HG02981 (cell line): ENCODE measurements around the gene MGLL.
A peak's percentile ranks its signal among the peaks of the same experiment; 100 is the strongest.
"Not testable (repeated sequence)": the region's sequence is repeated elsewhere in the genome, so short reads cannot be mapped to it uniquely, and the experiment has no call there.

ENCODE experiments used
- ATAC-seq: cut with Tn5 transposase; IDR thresholded peaks from one replicate; pipeline ENCODE4 v1.9.1; 2021; ENCODE audit warnings: mild to moderate bottlenecking, moderate library complexity; ENCODE audit not compliant: unreplicated experiment

The MGLL gene

GRCh38 chr3:127711021-127711695 is 111.2 kb downstream of the MGLL start:
- no peak for ATAC-seq

- ATAC-seq, result no peak
These were observed 112.0 kb downstream of the MGLL start for GRCh38 chr3:127710155-127710941.

GRCh38 chr3:127709320-127710060 is 112.8 kb downstream of the MGLL start:
- ATAC-seq, result no peak

GRCh38 chr3:127708837-127709236 is 113.5 kb downstream of the MGLL start:
- no peak for ATAC-seq

GRCh38 chr3:127707851-127708411 is 114.4 kb downstream of the MGLL start:
- ATAC-seq, result no peak

- ATAC-seq, result no peak
These were observed 115.4 kb downstream of the MGLL start for GRCh38 chr3:127706785-127707351.

GRCh38 chr3:127706312-127706711 is 116.0 kb downstream of the MGLL start:
- no peak for ATAC-seq

- not testable (repeated sequence) for ATAC-seq
These were observed 117.5 kb downstream of the MGLL start for GRCh38 chr3:127704840-127705239.

GRCh38 chr3:127702151-127702578 is 120.2 kb downstream of the MGLL start:
- ATAC-seq, result no peak

GRCh38 chr3:127701280-127701911 is 120.9 kb downstream of the MGLL start:
- no peak for ATAC-seq

GRCh38 chr3:127700406-127700805 is 121.9 kb downstream of the MGLL start:
- no peak for ATAC-seq

- ATAC-seq, result no peak
These were observed 122.7 kb downstream of the MGLL start for GRCh38 chr3:127699416-127700300.

GRCh38 chr3:127698691-127699415 is 123.5 kb downstream of the MGLL start:
- ATAC-seq, result no peak

GRCh38 chr3:127698286-127698685 is 124.0 kb downstream of the MGLL start:
- ATAC-seq, result no peak

GRCh38 chr3:127697551-127698240 is 124.6 kb downstream of the MGLL start:
- ATAC-seq, result peak; percentile 80

GRCh38 chr3:127694467-127695215 is 127.7 kb downstream of the MGLL start:
- no peak for ATAC-seq

- no peak for ATAC-seq
These were observed 128.9 kb downstream of the MGLL start for GRCh38 chr3:127693336-127693843.
